ENCODE data around the gene SLC41A1.

- TF ChIP-seq CTCF (IDR thresholded peaks at IDR 0.05) (peak in 1 of 6 experiments; percentile 10), POLR2AphosphoS5 (IDR thresholded peaks at IDR 0.05) (peak; percentile 74 to 95), POLR2A (IDR thresholded peaks at IDR 0.05) (peak in 3 of 4 donors; percentile 59 to 87 (median 85)), EP300 (IDR thresholded peaks at IDR 0.05) (no peak)
These were observed at the start of gene SLC41A1 for GRCh38 chr1:205812878-205813754.
